GM10248 (cell line): ENCODE data around the gene PLXNC1.

ENCODE experiments used
- CTCF ChIA-PET: fragments of 300-600 bp; sonication (Branson Sonifier 250); formaldehyde crosslinking; extraction: SDS; loops from one replicate; lab custom pipeline; 2021; ENCODE audit warnings: antibody characterized with exemption; lab: Yijun Ruan, JAX
- POLR2A ChIA-PET: fragments of 350-650 bp; sonication (Branson Sonifier 250); formaldehyde crosslinking; extraction: SDS; loops from one replicate; lab custom pipeline; 2020; ENCODE audit warnings: antibody characterized with exemption; lab: Yijun Ruan, JAX
- DNase-seq: peaks from one replicate; pipeline ENCODE4 v3.0.0; 2012; ENCODE audit errors: extremely low spot score
- CTCF ChIP-seq: IDR thresholded peaks from 2 replicates; pipeline ENCODE4 v1.5.1; 2012; ENCODE audit warnings: mild to moderate bottlenecking, low read depth; ENCODE audit errors: extremely low read depth, missing control alignments, control extremely low read depth

PLXNC1 gene

GRCh38 chr12:94141004-94141764 lies 7.2 kb upstream of the PLXNC1 start:
- ChIA-PET POLR2A (no interaction called here), CTCF (interaction anchor here (0.7 to 2.4 kb wide), 4 partner anchors 79 to 394 kb away, joined by 3 to 8 read pairs (median 4); no protein-coding TSS in a partner anchor)
- DNase-seq, result no peak
- no peak for TF ChIP-seq CTCF

- DNase-seq, result no peak
- no peak for TF ChIP-seq CTCF
- CTCF ChIA-PET, result interaction anchor here (0.9 to 1.7 kb wide), 3 partner anchors 78 to 393 kb away, joined by 3 to 5 read pairs (median 4); no protein-coding TSS in a partner anchor
- POLR2A ChIA-PET, result no interaction called here
Observed at GRCh38 chr12:94141892-94142291, 6.5 kb upstream of the PLXNC1 start.

- ChIA-PET POLR2A (no interaction called here), CTCF (interaction anchor here (1.3 to 5.1 kb wide), 5 partner anchors 8 to 391 kb away, joined by 4 to 42 read pairs (median 5); no protein-coding TSS in a partner anchor)
- DNase-seq, result no peak
- no peak for TF ChIP-seq CTCF
Observed at GRCh38 chr12:94143438-94143837, 4.9 kb upstream of the PLXNC1 start.

GRCh38 chr12:94143951-94144350 lies 4.4 kb upstream of the PLXNC1 start:
- TF ChIP-seq CTCF, result no peak
- DNase-seq, result no peak
- ChIA-PET POLR2A (no interaction called here), CTCF (interaction anchor here (0.6 to 5.1 kb wide), 9 partner anchors 9 to 753 kb away, joined by 3 to 42 read pairs (median 4); no protein-coding TSS in a partner anchor)

- no peak for TF ChIP-seq CTCF
- ChIA-PET CTCF (interaction anchor here (0.7 to 5.1 kb wide), 11 partner anchors 10 to 752 kb away, joined by 3 to 42 read pairs (median 5); no protein-coding TSS in a partner anchor), POLR2A (no interaction called here)
- no peak for DNase-seq
Observed at GRCh38 chr12:94144781-94145180, 3.6 kb upstream of the PLXNC1 start.

GRCh38 chr12:94145191-94145983 lies 3.0 kb upstream of the PLXNC1 start:
- TF ChIP-seq CTCF, result peak; percentile 50
- ChIA-PET CTCF (interaction anchor here (1.4 to 5.1 kb wide), 8 partner anchors 10 to 389 kb away, joined by 3 to 42 read pairs (median 10); no protein-coding TSS in a partner anchor), POLR2A (no interaction called here)
- DNase-seq, result no peak
